Measurements from ENCODE around the gene ZNF691. TPM values are rescaled to one million over a fixed set of nuclear protein-coding genes. Genes with fewer than 3 reads are reported as not detected.
A peak's percentile ranks its signal among the peaks of the same experiment; 100 is the strongest.

The ZNF691 gene
- polyA plus RNA-seq, 3 donors = 19.3 to 21.1 (median 21.1) TPM

DNA sequence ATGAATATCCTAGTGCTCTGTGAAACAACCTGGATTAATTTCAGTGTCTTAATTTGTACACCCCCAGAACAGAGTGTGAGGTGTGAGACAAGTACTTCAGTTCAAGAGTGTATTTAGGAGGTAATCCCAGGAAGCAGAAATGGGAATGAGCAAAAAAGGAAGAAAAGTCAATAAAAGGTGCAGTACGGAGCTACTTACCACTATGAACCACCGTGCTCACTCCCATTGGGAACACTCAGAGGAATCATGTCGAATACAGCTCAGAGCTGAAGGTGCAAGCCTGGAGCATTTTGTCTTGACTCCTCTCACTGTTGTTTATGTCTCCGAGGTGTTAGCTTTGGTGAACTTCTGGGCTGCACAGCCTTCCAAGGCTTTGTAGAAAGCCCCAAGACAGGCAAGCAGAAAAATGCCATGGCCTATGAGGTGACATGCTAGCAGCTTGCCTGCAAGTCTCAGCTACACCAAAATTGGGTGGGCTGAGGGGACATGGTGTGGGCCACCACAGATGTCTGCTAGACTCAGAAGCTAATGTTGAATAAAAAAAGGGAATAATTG lies 21.9 kb upstream of the ZNF691 start:
- no peak for DNase-seq (ENCODE audit: extremely low read depth in 1 of 11, low read depth in 9 of 11, low spot score in 4 of 11)

GRCh38 chr1:42825036-42825851 lies 21.2 kb upstream of the ZNF691 start:
- DNase-seq (ENCODE audit: extremely low read depth in 1 of 11, low read depth in 9 of 11, low spot score in 4 of 11) = no peak

GRCh38 chr1:42830631-42831030 lies 15.8 kb upstream of the ZNF691 start:
- no peak for DNase-seq (ENCODE audit: extremely low read depth in 1 of 11, low read depth in 9 of 11, low spot score in 4 of 11)

GRCh38 chr1:42831273-42831672 lies 15.1 kb upstream of the ZNF691 start:
- no peak for DNase-seq (ENCODE audit: extremely low read depth in 1 of 11, low read depth in 9 of 11, low spot score in 4 of 11)

GRCh38 chr1:42832641-42833240 lies 13.7 kb upstream of the ZNF691 start:
- no peak for DNase-seq (ENCODE audit: extremely low read depth in 1 of 11, low read depth in 9 of 11, low spot score in 4 of 11)

- no peak for DNase-seq (ENCODE audit: extremely low read depth in 1 of 11, low read depth in 9 of 11, low spot score in 4 of 11)
Observed at GRCh38 chr1:42833981-42834380, 12.4 kb upstream of the ZNF691 start.

- no peak for DNase-seq (ENCODE audit: extremely low read depth in 1 of 11, low read depth in 9 of 11, low spot score in 4 of 11)
Observed at GRCh38 chr1:42834803-42835202, 11.6 kb upstream of the ZNF691 start.

DNA sequence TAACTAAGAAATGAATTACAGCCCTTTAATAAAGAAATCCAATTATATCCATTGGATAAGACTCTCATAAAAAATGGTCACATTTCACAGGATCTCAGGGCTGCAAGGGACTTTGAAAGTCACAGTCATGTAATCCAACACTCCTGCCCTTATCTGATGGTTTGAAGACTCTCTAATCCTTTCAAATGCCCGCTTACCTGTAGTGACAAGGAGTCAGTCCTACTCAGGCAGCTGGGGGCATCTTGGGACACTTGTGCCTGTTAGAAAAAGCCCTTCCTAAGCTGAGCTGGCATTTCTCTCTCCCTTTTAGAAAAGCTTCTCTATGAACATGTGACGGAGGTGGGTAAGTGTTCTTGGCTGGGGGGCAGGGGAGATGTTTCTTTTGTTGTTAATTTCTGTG lies 11.0 kb upstream of the ZNF691 start:
- no peak for DNase-seq (ENCODE audit: extremely low read depth in 1 of 11, low read depth in 9 of 11, low spot score in 4 of 11)

DNA sequence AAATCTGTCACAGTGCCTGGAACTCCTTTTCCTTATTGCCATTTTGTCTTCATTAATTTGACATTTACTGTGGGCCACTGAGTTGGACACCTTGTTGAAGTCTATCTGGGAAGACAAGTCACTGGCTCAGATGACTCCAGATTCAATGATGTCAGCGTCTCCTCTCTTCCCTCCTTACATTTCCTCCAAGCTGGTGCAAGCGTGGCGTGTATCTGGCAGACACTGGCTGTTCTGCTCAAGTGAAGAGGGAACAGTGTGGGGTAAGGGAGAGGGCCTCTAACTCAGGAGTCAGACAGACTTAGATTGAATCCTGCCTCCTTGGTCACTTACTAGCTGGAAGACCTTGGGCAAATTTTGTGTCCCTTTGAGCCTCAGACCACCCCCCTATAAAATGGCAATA lies 8.7 kb upstream of the ZNF691 start:
- DNase-seq (ENCODE audit: extremely low read depth in 1 of 11, low read depth in 9 of 11, low spot score in 4 of 11) = no peak

- DNase-seq (ENCODE audit: extremely low read depth in 1 of 11, low read depth in 9 of 11, low spot score in 4 of 11) = no peak
Observed at GRCh38 chr1:42838482-42839190, 7.8 kb upstream of the ZNF691 start.

DNA sequence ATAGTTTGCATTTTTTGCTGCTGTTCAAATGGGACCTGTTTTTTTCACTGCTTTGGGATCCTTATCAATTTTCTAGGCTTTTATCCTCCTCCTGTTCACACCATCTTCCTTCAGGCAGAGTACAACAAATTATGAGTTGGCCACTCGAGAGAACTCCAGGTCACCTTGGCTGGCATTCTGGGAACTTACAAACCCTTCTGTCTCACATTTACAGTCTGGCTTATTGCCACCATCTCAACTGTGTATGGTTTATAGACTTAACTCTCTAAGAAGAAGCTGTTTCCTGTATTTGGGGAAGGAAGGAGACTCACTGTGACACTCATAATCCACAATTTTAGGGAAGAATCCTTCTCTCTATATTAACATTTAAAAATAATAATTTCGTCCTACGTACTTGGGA lies 5.4 kb upstream of the ZNF691 start:
- no peak for DNase-seq (ENCODE audit: extremely low read depth in 1 of 11, low read depth in 9 of 11, low spot score in 4 of 11)

DNA sequence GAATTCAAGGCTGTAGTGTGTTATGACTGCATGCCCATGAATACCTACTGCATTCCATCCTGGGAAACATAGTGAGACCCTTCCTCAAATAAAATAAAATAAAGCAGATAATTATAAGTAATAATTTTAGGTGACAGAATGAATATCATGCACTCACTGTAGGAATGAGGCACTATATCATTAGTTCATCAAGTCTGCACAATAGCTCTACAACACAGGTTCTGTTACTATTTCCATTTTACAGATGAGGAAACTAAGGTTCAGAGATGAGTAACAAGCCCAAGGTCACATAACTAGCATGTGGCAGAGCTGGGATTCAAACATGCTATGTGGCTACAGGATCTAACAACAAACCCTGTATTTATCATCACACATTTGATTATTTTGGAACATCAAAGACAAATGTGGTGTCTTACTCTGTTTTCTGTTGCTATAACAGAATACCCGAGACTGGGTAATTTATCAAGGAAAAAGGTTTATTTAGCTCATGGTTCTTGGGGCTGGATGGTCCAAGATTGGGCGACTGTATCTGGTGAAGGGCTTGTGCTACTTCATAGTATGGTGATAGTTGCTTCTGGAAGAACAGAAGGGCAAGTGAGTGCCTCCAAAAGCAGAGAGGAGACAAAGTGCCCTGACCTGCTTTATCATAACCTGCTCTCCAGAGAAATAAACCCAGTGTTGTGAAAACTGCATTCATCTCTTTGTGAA lies 4.8 kb upstream of the ZNF691 start:
- DNase-seq (ENCODE audit: extremely low read depth in 1 of 11, low read depth in 9 of 11, low spot score in 4 of 11) = no peak

DNA sequence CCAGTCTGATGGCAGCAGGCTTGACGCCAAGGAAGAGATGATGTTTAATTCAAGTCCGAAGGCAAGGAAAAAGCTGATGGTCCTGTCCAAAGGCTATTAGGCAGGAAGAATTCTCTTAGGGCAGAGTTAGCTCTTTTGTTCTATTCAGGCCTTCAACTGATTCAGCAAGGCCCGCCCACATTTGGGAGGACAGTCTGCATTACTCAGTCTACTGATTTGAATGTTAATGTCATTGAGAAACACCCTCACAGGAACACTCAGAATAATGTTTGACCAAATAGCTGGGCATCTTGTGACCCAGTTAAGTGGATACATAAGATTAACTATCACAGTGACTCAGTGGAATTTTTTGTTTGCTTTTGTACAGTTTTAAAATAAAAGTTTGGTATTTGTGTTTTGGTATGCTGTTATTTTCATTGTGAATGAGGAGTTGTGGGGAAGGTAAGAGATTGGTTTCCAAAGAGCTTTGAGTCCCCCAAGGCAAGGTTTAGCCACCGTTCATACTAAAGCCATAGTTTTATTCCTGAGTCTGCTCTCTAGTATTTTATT lies 1.7 kb upstream of the ZNF691 start:
- DNase-seq (ENCODE audit: extremely low read depth in 1 of 11, low read depth in 9 of 11, low spot score in 4 of 11) = no peak

GRCh38 chr1:42845193-42845592 lies 1.2 kb upstream of the ZNF691 start:
- no peak for DNase-seq (ENCODE audit: extremely low read depth in 1 of 11, low read depth in 9 of 11, low spot score in 4 of 11)

DNA sequence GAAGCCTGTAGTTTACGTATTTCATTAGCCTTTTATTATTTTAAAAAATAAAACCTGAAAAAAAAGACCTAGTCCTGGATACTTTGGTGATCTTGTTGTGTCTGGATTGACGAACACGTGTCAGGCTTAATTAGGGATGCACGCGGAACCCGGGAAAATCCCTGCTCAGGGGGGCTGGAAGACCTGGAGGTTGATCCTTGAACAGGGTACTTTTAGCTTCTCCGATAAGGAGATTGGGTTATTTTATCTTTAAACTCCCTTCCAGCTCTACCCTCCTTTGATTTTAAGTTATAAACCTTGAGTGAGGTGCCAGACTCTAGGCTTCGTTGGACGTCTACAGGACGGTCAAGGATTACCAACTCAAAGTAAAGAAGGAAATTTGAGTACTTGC lies 552 bp upstream of the ZNF691 start:
- DNase-seq (ENCODE audit: extremely low read depth in 1 of 11, low read depth in 9 of 11, low spot score in 4 of 11) = peak in 2 of 11 donors; percentile 2 to 6

- peak in 1 of 11 donors; percentile 4 for DNase-seq (ENCODE audit: extremely low read depth in 1 of 11, low read depth in 9 of 11, low spot score in 4 of 11)
Observed at GRCh38 chr1:42847111-42847595, 740 bp downstream of the ZNF691 start.

DNA sequence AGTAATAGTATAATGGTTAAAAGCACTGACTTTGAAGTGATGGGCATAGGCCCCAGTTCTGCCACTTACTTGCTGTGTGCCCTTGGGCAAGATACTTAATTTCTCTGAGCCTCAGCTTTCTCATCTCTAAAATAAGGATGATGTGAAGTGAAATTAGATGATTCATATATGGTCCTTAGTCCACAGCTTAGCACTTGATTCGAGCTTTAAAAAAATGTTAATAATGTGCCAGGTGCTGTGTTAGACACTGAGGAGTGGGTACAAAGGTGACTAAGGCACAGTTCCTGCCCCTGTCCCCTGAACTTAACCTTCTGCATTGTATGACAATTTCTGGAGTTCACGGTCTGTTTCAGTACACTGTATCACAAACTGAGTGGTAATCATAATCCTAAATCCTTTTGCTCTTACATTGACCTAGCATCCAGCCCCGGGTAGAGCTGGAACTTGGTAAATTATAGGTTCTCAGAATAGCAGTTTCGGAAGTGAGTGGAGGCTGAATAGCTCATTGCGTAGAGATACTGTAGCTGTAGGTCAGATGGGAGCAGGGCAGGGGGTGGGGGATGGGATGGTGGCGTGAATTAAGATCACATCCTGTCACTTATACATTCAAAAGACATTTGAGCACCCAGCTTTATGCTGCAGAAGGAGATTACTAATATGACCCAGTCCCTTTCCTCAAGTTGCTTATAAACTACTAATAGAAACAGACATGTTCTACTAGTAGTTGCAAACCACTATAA lies 1.5 kb downstream of the ZNF691 start:
- no peak for DNase-seq (ENCODE audit: extremely low read depth in 1 of 11, low read depth in 9 of 11, low spot score in 4 of 11)

DNA sequence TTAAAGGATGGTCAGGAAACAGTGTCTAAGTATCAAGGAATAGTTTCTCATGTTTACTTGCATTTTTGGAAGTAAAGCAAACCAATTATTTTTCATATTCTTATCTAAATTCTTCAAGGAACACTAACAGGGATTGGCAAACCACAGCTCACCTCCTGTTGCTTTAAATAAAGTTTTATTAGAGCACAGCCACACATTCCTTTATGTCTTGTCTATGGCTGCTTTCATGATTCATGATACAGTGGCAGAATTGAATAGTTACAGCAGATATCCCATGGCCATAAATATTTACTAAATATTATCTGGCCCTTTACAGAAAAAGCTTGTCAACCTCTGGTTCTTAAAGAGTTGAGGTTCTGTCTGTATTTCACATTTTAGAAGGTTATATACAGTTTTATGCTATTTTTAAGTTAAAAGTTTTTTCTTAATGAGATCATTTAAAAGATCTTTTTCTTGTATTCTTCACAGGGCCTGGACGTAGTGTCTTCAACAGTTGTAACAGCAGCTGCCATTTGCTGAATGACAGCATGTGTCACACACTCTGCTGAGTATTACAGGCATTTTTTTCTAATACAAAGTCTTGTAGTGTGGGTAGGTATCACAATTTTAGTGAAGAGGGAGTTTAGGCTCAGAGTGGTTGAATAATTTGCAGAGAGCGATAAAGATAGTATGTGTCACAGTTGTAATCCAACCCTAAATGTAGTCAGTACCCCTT lies 2.6 kb downstream of the ZNF691 start:
- no peak for DNase-seq (ENCODE audit: extremely low read depth in 1 of 11, low read depth in 9 of 11, low spot score in 4 of 11)
